Measurements from ENCODE around the gene ACKR3.

DNA sequence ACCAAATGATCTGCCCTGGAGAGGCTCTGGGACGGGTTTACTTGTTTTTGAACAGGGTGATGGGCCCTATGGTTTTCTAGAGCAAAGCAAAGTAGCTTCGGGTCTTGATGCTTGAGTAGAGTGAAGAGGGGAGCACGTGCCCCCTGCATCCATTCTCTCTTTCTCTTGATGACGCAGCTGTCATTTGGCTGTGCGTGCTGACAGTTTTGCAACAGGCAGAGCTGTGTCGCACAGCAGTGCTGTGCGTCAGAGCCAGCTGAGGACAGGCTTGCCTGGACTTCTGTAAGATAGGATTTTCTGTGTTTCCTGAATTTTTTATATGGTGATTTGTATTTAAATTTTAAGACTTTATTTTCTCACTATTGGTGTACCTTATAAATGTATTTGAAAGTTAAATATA is 11.9 kb downstream of the ACKR3 start:
- TF ChIP-seq, protein P1, sequence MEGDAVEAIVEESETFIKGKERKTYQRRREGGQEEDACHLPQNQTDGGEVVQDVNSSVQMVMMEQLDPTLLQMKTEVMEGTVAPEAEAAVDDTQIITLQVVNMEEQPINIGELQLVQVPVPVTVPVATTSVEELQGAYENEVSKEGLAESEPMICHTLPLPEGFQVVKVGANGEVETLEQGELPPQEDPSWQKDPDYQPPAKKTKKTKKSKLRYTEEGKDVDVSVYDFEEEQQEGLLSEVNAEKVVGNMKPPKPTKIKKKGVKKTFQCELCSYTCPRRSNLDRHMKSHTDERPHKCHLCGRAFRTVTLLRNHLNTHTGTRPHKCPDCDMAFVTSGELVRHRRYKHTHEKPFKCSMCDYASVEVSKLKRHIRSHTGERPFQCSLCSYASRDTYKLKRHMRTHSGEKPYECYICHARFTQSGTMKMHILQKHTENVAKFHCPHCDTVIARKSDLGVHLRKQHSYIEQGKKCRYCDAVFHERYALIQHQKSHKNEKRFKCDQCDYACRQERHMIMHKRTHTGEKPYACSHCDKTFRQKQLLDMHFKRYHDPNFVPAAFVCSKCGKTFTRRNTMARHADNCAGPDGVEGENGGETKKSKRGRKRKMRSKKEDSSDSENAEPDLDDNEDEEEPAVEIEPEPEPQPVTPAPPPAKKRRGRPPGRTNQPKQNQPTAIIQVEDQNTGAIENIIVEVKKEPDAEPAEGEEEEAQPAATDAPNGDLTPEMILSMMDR (conservative IDR thresholded peaks at IDR 0.05; ENCODE audit: low read depth, low read length): no peak
- TF ChIP-seq RAD21 (IDR thresholded peaks at IDR 0.05; ENCODE audit: low read length): no peak
- TF ChIP-seq POLR2A (IDR thresholded peaks at IDR 0.05; ENCODE audit: low read depth, low read length): no peak
- TF ChIP-seq RCOR1 (IDR thresholded peaks at IDR 0.05; ENCODE audit: insufficient replicate concordance, low read length): no peak
- TF ChIP-seq MXI1 (IDR thresholded peaks at IDR 0.05; ENCODE audit: borderline replicate concordance, low read depth, low read length): no peak
- TF ChIP-seq CEBPB (IDR thresholded peaks at IDR 0.05; ENCODE audit: low read depth, low read length): no peak
- TF ChIP-seq, protein P2, sequence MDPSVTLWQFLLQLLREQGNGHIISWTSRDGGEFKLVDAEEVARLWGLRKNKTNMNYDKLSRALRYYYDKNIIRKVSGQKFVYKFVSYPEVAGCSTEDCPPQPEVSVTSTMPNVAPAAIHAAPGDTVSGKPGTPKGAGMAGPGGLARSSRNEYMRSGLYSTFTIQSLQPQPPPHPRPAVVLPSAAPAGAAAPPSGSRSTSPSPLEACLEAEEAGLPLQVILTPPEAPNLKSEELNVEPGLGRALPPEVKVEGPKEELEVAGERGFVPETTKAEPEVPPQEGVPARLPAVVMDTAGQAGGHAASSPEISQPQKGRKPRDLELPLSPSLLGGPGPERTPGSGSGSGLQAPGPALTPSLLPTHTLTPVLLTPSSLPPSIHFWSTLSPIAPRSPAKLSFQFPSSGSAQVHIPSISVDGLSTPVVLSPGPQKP (IDR thresholded peaks at IDR 0.05; ENCODE audit: borderline replicate concordance, low read depth, low read length): no peak
- no peak for TF ChIP-seq BHLHE40 (IDR thresholded peaks at IDR 0.05; ENCODE audit: low read depth, low read length)
- no peak for TF ChIP-seq MAZ (IDR thresholded peaks at IDR 0.05; ENCODE audit: borderline replicate concordance, low read depth, low read length)
- TF ChIP-seq RFX5 (IDR thresholded peaks at IDR 0.05; ENCODE audit: low read depth, low read length): no peak
- TF ChIP-seq, protein P3, sequence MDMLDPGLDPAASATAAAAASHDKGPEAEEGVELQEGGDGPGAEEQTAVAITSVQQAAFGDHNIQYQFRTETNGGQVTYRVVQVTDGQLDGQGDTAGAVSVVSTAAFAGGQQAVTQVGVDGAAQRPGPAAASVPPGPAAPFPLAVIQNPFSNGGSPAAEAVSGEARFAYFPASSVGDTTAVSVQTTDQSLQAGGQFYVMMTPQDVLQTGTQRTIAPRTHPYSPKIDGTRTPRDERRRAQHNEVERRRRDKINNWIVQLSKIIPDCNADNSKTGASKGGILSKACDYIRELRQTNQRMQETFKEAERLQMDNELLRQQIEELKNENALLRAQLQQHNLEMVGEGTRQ (IDR thresholded peaks at IDR 0.05; ENCODE audit: low read depth, low read length): no peak
